ENCODE measurements around the gene RNF41. TPM values are rescaled to one million over a fixed set of nuclear protein-coding genes. Genes with fewer than 3 reads are reported as not detected.

RNF41 gene
- total RNA-seq, 1 donor from 2014 or later: 49.8 TPM

DNA sequence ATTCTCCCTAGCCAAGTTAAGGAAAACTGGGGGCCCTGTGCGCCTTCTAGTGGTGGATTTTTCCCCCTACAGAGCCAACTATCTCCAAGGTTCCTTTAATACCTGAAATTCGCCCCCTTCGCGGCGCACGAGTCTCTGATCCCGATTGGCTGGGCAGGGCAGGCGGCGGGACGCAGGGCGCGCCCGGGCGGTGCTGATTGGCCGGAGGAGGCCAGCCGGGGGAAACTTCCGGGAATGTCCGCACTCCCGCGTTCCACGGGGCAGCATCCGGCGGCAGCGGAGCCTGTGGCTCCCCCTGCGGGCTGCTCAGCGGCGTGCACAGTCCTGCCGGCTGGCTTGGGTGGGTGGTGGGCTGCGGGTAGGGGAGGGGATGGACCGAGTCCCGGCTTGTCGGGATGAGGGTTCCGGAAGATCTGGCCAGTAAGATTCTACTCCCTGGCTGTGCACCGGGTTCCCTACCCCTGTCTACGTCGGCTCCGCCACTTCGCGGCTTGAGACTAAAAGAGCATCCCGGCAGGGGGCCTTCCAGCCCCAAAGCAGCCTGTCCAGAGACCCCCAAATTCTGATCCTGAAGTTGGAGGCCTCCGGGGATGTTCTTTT is 2.5 kb upstream of the RNF41 start, which contains the start of gene NABP2:
Gene NABP2, plus strand, starts transcription at position 241 of the 600 bp plus-strand sequence. CDS start 515 bp downstream, outside the sequence.
- TF ChIP-seq CTCF (IDR thresholded peaks at IDR 0.05): peak; percentile 87
- Histone ChIP-seq H3K4me1 (peaks cover 43% of the 10 kb centered on the region), H3K27me3 (ENCODE audit: low read depth) (no peaks in the 10 kb centered on the region), H3K9me3 (no peaks in the 10 kb centered on the region), H3K4me3 (peak within 1 kb of the TSS; percentile 77), H3K36me3 (peaks cover 13% of the 10 kb centered on the region), H3K27ac (peak within 1 kb of the TSS; percentile 96)
- ATAC-seq: peak; percentile 90 to 93
- intact Hi-C loops (cut with DNase I): no loop called here
- DNase-seq: peak; percentile 98

- Histone ChIP-seq H3K9me3 (no peaks in the 10 kb centered on the region), H3K4me3 (peak overlapping the region; percentile 77), H3K36me3 (peaks cover 8% of the 10 kb centered on the region), H3K4me1 (peaks cover 43% of the 10 kb centered on the region), H3K27me3 (ENCODE audit: low read depth) (no peaks in the 10 kb centered on the region), H3K27ac (peak overlapping the region; percentile 96)
- DNase-seq: no peak
- intact Hi-C loops (cut with DNase I): no loop called here
- TF ChIP-seq CTCF (IDR thresholded peaks at IDR 0.05): no peak
- ATAC-seq: no peak
These were observed 1.9 kb upstream of the RNF41 start for GRCh38 chr12:56223571-56224101.

- Histone ChIP-seq H3K27me3 (ENCODE audit: low read depth) (no peaks in the 10 kb centered on the region), H3K9me3 (no peaks in the 10 kb centered on the region), H3K4me1 (peaks cover 43% of the 10 kb centered on the region), H3K36me3 (peaks cover 3% of the 10 kb centered on the region), H3K4me3 (peak overlapping the region; percentile 80), H3K27ac (peak overlapping the region; percentile 96)
- ATAC-seq (no peak), DNase-seq (no peak)
- intact Hi-C loops (cut with DNase I): no loop called here
- TF ChIP-seq CTCF (IDR thresholded peaks at IDR 0.05): no peak
These were observed 791 bp upstream of the RNF41 start for GRCh38 chr12:56222531-56222895.

GRCh38 chr12:56221232-56221756 is 428 bp downstream of the RNF41 start:
- peak; percentile 70 for DNase-seq
- Histone ChIP-seq H3K27me3 (ENCODE audit: low read depth) (no peaks in the 10 kb centered on the region), H3K36me3 (peaks cover 11% of the 10 kb centered on the region), H3K4me1 (peaks cover 43% of the 10 kb centered on the region), H3K27ac (peak overlapping the region; percentile 96), H3K9me3 (no peaks in the 10 kb centered on the region), H3K4me3 (peak overlapping the region; percentile 80)
- TF ChIP-seq CTCF (IDR thresholded peaks at IDR 0.05): no peak
- ATAC-seq: peak; percentile 47 to 57
- intact Hi-C loops (cut with DNase I): no loop called here

DNA sequence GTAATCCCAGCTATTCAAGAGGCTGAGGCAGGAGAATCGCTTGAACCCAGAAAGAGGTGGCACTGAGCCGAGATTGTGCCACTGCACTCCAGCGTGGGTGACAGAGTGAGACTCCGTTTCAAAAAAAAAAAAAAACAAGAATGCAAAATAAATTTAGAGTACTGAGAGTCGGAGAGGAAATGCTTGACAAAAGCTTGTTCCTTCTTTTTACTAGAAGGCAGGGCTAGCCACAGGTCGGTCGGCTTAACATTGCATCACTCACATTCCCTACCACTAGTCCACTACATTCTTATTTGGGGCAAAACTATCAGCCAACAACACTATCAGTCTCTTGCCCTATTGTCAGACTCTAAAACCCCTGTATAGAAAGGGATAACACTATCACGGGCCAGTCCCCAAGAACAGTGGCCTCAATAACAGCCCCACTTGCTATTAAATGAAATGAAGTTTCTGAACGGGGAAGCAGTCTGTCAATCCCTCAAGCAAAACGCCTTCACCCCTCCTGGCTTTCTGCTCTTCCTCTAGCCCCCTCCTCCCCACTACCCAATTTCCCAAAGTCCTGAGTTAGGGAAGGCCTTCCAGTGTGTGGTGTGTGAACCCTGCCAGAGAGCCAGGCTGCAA is 1.0 kb downstream of the RNF41 start:
- Histone ChIP-seq H3K27ac (peak overlapping the region; percentile 96), H3K9me3 (no peaks in the 10 kb centered on the region), H3K36me3 (peaks cover 17% of the 10 kb centered on the region), H3K4me3 (peak overlapping the region; percentile 80), H3K27me3 (ENCODE audit: low read depth) (no peaks in the 10 kb centered on the region), H3K4me1 (peaks cover 43% of the 10 kb centered on the region)
- intact Hi-C loops (cut with DNase I): no loop called here
- TF ChIP-seq CTCF (IDR thresholded peaks at IDR 0.05): no peak
- ATAC-seq (peak; percentile 6 to 20), DNase-seq (peak; percentile 52)

Measured in lower lobe of right lung (tissue), 2 donors.